ENCODE data around the gene BUB3. TPM values are rescaled to one million over a fixed set of nuclear protein-coding genes. Genes with fewer than 3 reads are reported as not detected.

Gene BUB3
- total and polyA plus RNA-seq, 2 donors (not counting 1 experiment from before 2014, with no cell fraction given): 121 to 195 TPM

DNA sequence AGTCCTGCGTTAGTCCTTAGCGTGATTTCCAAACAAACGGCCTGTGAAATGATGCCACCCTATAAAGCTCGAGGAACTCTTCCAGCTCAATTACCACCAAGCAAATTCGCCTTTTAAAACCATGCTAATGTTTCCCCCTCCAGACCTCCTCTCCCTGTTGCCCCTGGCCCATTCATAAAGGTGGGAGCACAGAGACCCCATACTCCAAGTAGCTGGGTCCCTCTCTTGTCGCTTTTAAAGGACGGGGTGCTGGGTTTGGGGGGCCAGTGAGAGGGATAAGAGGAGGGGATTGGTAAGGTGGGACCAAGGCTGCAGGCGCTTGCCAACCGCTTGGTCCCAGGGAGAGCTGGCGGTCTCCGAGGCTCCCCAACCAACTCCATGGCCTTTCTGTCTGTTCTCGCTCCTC, 5.0 kb upstream of the BUB3 start:
- Histone ChIP-seq H3K79me2 (ENCODE audit: control insufficient read depth, insufficient read depth, low read length) (no peaks in the 10 kb centered on the region), H3K4me1 (ENCODE audit: control insufficient read depth, extremely low read depth, insufficient read depth, low read length) (no peaks in the 10 kb centered on the region), H3K9me3 (ENCODE audit: control insufficient read depth, insufficient read depth, low read depth, low read length) (no peaks in the 10 kb centered on the region), H3K27ac (ENCODE audit: insufficient read depth, low read length) (no peak overlapping the region), H4K20me1 (ENCODE audit: control insufficient read depth, extremely low read depth, insufficient read depth, low read length) (no peaks in the 10 kb centered on the region), H2AFZ (ENCODE audit: low read length) (no peak overlapping the region), H3K27me3 (ENCODE audit: control insufficient read depth, insufficient read depth, low read length) (peaks cover 79% of the 10 kb centered on the region), H3K9ac (ENCODE audit: insufficient read depth, low read length) (no peak overlapping the region), H3K36me3 (ENCODE audit: control insufficient read depth, insufficient read depth, low read length) (no peaks in the 10 kb centered on the region), H3K4me2 (ENCODE audit: extremely low read depth, insufficient read depth, low read length) (peak overlapping the region; percentile 67), H3K4me3 (replicated peaks in 1 of 4; ENCODE audit: control extremely low read depth in 1 of 4, insufficient read depth in 1 of 4, low read depth in 3 of 4, low read length in 4 of 4) (no peak overlapping the region)
- TF ChIP-seq, protein P1, sequence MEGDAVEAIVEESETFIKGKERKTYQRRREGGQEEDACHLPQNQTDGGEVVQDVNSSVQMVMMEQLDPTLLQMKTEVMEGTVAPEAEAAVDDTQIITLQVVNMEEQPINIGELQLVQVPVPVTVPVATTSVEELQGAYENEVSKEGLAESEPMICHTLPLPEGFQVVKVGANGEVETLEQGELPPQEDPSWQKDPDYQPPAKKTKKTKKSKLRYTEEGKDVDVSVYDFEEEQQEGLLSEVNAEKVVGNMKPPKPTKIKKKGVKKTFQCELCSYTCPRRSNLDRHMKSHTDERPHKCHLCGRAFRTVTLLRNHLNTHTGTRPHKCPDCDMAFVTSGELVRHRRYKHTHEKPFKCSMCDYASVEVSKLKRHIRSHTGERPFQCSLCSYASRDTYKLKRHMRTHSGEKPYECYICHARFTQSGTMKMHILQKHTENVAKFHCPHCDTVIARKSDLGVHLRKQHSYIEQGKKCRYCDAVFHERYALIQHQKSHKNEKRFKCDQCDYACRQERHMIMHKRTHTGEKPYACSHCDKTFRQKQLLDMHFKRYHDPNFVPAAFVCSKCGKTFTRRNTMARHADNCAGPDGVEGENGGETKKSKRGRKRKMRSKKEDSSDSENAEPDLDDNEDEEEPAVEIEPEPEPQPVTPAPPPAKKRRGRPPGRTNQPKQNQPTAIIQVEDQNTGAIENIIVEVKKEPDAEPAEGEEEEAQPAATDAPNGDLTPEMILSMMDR (conservative IDR thresholded peaks at IDR 0.05 in 1 of 2, IDR thresholded peaks at IDR 0.05 in 1 of 2; ENCODE audit: low read depth in 1 of 2, low read length in 2 of 2): no peak
- peak; percentile 21 for TF ChIP-seq EZH2 (IDR thresholded peaks at IDR 0.05; ENCODE audit: low read length, missing control alignments)
- no peak for DNase-seq (ENCODE audit: low read depth in 2 of 2)

DNA sequence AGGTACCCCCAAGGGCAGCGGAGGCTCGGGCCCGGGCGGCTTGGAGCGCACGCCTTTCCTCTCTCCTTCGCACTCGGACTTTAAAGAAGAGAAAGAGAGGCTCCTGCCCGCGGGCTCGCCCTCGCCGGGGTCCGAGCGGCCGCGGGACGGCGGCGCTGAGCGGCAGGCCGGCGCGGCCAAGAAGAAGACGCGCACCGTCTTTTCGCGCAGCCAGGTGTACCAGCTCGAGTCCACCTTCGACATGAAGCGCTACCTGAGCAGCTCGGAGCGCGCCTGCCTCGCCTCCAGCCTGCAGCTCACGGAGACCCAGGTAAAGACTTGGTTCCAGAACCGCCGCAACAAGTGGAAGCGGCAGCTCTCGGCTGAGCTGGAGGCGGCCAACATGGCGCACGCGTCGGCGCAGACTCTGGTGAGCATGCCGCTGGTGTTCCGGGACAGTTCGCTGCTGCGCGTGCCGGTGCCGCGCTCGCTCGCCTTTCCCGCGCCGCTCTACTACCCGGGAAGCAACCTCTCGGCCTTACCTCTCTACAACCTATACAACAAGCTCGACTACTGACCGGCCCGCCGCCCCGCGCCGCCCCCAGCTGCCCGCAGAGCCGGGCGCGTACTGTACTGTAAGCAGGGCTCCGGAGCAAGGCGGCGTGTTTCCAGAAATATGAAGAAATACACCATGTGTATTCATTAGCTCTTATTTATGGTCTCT, 4.5 kb upstream of the BUB3 start:
- Histone ChIP-seq H2AFZ (ENCODE audit: low read length) (peak overlapping the region; percentile 34), H3K27ac (ENCODE audit: insufficient read depth, low read length) (no peak overlapping the region), H3K9ac (ENCODE audit: insufficient read depth, low read length) (no peak overlapping the region), H3K27me3 (ENCODE audit: control insufficient read depth, insufficient read depth, low read length) (peaks cover 75% of the 10 kb centered on the region), H4K20me1 (ENCODE audit: control insufficient read depth, extremely low read depth, insufficient read depth, low read length) (no peaks in the 10 kb centered on the region), H3K79me2 (ENCODE audit: control insufficient read depth, insufficient read depth, low read length) (peaks cover 5% of the 10 kb centered on the region), H3K4me3 (replicated peaks in 1 of 4; ENCODE audit: control extremely low read depth in 1 of 4, insufficient read depth in 1 of 4, low read depth in 3 of 4, low read length in 4 of 4) (peak overlapping the region; percentile 12 to 47 (median 24)), H3K36me3 (ENCODE audit: control insufficient read depth, insufficient read depth, low read length) (no peaks in the 10 kb centered on the region), H3K4me2 (ENCODE audit: extremely low read depth, insufficient read depth, low read length) (peak overlapping the region; percentile 67), H3K9me3 (ENCODE audit: control insufficient read depth, insufficient read depth, low read depth, low read length) (no peaks in the 10 kb centered on the region), H3K4me1 (ENCODE audit: control insufficient read depth, extremely low read depth, insufficient read depth, low read length) (no peaks in the 10 kb centered on the region)
- peak; percentile 44 to 45 for DNase-seq (ENCODE audit: low read depth in 2 of 2)
- TF ChIP-seq EZH2 (IDR thresholded peaks at IDR 0.05; ENCODE audit: low read length, missing control alignments): peak; percentile 54
- TF ChIP-seq, protein P1 (conservative IDR thresholded peaks at IDR 0.05 in 1 of 2, IDR thresholded peaks at IDR 0.05 in 1 of 2; ENCODE audit: low read depth in 1 of 2, low read length in 2 of 2): no peak

DNA sequence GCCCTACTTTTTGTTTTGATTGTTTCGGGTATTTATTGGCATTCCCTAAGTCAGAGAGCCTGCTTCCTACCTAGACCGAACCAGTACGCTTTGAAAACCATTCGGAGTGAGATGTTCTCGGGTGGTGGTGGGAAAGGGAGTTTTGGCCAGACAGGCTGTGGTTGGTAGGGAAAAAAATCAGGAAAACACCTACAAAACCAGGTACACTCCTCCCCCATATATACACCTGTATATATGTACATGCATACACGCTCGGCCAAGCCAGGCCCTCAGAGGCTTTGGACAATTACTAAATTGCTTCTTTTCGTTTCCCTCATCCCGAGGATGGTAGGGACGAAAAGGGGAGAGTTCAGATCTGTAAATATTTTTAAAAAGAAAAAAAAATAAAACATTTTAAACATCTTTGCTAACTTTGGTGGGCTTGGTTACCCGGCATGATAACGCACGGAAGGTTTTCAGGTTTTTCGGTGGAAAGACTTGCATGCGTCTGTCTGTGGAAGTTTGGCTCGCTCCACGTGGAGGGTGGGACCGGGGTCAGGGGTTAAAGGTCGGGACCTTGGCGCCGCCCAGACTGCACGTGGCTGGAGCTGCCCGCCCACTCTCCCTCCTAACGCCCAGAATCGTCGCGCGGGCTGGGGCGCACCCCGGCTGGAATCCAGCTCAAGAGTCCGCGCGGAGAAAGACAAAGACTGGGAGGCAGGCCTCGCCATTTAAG, 3.8 kb upstream of the BUB3 start:
- TF ChIP-seq, protein P1 (conservative IDR thresholded peaks at IDR 0.05 in 1 of 2, IDR thresholded peaks at IDR 0.05 in 1 of 2; ENCODE audit: low read depth in 1 of 2, low read length in 2 of 2): no peak
- no peak for TF ChIP-seq EZH2 (IDR thresholded peaks at IDR 0.05; ENCODE audit: low read length, missing control alignments)
- H3K79me2 ChIP-seq (ENCODE audit: control insufficient read depth, insufficient read depth, low read length): peaks cover 12% of the 10 kb centered on the region
- H3K4me1 ChIP-seq (ENCODE audit: control insufficient read depth, extremely low read depth, insufficient read depth, low read length): no peaks in the 10 kb centered on the region
- peak overlapping the region in 2 of 4 experiments; percentile 12 to 47 for H3K4me3 ChIP-seq (replicated peaks in 1 of 4; ENCODE audit: control extremely low read depth in 1 of 4, insufficient read depth in 1 of 4, low read depth in 3 of 4, low read length in 4 of 4)
- H3K36me3 ChIP-seq (ENCODE audit: control insufficient read depth, insufficient read depth, low read length): no peaks in the 10 kb centered on the region
- no peak overlapping the region for H3K9ac ChIP-seq (ENCODE audit: insufficient read depth, low read length)
- peaks cover 68% of the 10 kb centered on the region for H3K27me3 ChIP-seq (ENCODE audit: control insufficient read depth, insufficient read depth, low read length)
- no peaks in the 10 kb centered on the region for H4K20me1 ChIP-seq (ENCODE audit: control insufficient read depth, extremely low read depth, insufficient read depth, low read length)
- H3K9me3 ChIP-seq (ENCODE audit: control insufficient read depth, insufficient read depth, low read depth, low read length): no peaks in the 10 kb centered on the region
- DNase-seq (ENCODE audit: low read depth in 2 of 2): no peak
- H3K27ac ChIP-seq (ENCODE audit: insufficient read depth, low read length): no peak overlapping the region
- peak overlapping the region; percentile 67 for H3K4me2 ChIP-seq (ENCODE audit: extremely low read depth, insufficient read depth, low read length)
- H2AFZ ChIP-seq (ENCODE audit: low read length): no peak overlapping the region
